Nucleus accumbens (tissue), 56 donors: Measurements from ENCODE around the gene MPZL2.
"Not testable (repeated sequence)": the region's sequence is repeated elsewhere in the genome, so short reads cannot be mapped to it uniquely, and the experiment has no call there.

Experiments
- DNase-seq, 56 donors: peaks; one replicate each; lab custom pipeline; 2025; lab: John Stamatoyannopoulos, UW

MPZL2 gene

DNA sequence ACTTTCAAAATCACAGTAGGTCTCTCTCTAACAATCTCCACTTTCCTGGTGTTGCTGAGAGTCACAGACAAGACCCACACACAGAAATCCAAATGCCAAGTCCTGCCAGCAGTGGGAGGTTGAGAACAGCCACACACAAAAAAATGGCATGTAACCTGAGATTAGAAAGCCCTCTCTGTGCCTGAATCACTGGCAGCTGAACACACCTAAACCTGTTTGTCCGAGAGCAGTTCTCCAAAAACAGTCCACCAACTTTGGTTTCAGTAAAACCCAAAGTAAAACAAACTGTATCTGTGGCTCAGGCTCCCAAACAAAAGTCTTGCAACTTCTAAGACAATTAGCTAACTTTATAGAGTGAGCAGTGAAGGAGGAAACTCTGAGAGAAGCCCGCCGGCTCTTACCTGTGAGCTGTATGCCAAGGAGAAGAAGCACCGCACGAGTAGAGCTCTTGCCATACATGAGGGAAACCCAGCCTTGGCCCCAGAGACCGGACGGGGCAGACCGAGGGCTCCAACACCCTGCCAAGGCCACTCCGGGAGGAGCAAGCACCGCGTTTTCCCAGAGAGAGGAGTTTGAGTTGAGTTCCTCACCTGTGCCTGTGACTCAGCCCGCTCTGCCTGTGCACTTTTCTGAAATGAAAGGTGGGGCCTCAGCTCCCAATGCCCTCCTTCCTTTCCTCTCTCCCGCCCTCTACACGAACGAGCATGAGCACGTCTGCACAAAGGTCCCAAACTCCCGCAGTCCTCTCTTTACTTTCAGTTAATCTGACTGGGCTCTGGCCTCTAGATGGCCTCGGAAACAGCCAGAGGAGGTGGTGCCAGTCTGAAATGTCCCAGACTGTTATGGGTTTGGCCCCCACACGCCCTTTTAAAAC, at the start of gene MPZL2:
TSS of gene MPZL2 (minus strand) at position 603 of the 874 bp plus-strand sequence. CDS start at position 459, 144 bp downstream.
- DNase-seq: no peak

DNA sequence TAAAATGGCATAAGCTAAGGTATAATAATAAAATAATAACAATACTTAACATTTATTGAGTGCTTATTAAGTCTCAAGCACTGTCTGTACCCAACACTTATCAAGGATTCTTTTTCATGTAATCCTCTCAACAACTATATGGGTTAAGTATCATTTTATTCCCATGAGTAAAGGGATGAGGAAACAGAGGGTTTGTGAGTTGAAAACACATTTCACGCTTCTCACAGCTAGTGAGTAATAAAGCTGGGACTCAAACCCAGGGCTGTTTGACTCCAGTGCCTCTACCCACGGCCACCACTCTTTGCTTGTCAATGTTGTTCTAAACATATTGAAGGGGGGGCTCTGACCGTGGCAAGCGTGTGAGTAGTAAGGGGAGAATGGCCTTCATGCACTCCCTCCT, 49.1 kb upstream of the MPZL2 start:
- DNase-seq: no peak

DNA sequence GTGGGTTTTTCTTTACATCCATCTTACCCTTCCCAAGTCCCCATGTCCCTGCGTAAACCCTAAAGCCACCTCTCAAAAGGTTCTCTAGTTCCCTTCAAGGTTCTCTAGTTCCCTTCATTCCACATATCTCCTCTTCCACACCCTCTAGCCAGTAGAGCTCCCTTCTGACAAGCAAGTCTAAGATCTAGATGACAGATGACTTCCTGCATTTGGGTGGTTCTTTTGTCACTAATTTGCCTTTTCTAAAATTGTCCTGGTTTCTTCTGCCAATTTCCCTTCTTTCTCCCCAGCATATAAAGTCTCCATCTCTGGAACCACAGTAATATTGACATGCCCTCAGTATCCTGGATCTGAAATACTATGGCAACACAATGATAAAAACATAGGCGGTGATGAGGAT, 48.2 kb upstream of the MPZL2 start:
- no peak for DNase-seq

- no peak for DNase-seq
Measured at GRCh38 chr11:118311518-118311917, 47.4 kb upstream of the MPZL2 start.

DNA sequence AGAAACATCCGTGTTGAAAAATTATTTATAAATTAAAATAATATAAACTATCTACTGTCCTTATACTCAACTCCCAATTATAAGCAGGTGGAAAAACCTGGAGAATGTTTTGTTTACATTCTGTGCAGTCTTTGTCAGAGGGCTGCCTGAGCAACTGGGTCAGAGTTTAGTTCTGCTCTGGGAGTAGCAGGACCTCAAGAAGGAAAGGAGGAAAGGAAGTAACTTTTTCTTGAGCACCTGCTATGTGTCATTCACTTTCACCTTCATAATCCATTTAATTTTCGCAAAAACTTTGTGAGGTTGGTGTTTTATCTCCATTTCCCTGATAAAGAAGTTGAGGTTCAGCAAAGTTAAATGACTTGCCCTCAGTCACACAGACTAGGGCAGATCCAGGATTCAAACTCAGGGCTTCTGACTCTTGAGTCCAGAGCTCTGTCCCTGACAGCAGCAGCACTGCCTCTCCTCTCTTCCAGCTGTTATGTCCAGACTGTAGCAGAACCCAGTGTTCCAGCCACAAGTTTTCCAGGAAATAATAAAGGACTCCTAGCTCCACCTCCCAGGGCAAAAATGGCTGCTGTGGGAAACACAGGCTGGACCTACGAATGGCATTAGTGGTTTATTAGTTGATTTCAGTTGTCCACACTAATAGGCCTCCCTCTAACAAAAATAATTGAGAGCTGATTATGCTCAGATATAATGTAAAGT, 46.8 kb upstream of the MPZL2 start:
- no peak for DNase-seq

DNA sequence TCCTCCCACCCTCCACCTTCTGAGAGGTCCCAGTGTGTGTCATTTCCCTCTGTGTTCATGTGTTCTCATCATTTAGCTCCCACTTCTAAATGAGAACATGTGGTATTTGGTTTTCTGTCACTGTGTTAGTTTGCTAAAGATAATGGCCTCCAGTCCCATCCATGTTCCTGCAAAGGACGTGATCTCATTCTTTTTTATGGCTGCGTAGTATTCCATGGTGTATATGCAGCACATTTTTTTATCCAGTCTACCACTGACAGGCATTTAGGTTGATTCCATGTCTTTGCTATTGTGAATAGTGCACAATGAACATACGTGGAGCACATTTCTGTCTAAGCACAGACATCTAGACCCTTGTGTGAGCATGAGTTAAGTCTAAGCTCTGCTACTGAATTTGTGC, 46.2 kb upstream of the MPZL2 start:
- DNase-seq: no peak

GRCh38 chr11:118308995-118309528, 45.0 kb upstream of the MPZL2 start:
- not testable (repeated sequence) for DNase-seq

DNA sequence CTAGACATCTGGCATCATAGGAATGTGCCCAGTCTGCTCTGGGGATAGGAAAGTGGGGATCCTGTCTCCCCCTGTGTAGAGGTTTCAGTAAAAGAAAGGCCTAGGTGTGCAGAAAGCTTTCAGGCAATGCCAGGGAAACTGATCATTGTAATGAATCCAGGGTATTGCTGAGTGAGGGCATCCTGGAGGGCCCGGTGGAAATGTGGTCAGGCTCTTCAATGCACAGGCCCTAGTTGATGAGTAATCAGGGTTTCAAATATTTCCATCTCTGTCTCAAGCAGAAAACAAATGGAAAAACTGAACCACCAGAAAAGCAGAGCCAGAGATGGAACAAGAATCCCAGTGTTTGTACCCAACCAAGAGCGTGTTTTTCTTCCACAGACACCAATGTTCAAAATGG, 42.5 kb upstream of the MPZL2 start:
- DNase-seq: no peak

GRCh38 chr11:118305726-118306125, 41.6 kb upstream of the MPZL2 start:
- DNase-seq: no peak

DNA sequence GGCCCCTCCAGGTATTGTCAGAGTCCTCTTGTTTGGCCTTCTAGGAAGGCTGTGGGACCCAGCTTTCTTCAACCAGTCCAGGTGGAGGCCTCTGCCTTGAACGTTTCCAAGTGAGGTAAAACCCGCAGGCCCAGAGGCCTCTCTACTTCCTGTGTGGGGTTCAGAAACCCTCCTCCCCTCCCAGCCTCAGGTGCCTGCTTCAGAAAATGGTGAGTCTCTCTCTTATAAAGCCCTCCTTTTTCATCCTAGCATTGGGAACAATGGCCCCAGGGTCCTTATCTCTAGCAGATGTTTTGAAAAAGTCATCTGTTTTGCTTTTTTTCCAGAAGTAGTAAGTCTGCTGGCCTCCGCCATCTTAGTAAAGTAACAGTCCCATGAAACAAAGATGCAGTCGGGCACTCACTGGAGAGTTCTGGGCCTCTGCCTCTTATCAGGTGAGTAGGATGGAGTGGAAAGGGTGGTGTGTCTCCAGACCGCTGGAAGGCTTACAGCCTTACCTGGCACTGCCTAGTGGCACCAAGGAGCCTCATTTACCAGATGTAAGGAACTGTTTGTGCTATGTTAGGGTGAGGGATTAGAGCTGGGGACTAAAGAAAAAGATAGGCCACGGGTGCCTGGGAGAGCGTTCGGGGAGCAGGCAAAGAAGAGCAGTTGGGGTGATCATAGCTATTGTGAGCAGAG, 40.6 kb upstream of the MPZL2 start, which contains the start of gene CD3E:
TSS of gene CD3E (plus strand) at position 163 of the 681 bp plus-strand sequence. CDS start at position 386, 223 bp downstream.
- no peak for DNase-seq

DNA sequence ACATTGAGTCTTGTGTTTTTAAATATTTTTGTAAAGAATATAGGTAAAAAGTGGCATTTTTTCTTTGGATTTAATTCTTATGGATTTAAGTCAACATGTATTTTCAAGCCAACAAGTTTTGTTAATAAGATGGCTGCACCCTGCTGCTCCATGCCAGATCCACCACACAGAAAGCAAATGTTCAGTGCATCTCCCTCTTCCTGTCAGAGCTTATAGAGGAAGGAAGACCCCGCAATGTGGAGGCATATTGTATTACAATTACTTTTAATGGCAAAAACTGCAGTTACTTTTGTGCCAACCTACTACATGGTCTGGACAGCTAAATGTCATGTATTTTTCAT, 40.1 kb upstream of the MPZL2 start:
- DNase-seq: no peak

DNA sequence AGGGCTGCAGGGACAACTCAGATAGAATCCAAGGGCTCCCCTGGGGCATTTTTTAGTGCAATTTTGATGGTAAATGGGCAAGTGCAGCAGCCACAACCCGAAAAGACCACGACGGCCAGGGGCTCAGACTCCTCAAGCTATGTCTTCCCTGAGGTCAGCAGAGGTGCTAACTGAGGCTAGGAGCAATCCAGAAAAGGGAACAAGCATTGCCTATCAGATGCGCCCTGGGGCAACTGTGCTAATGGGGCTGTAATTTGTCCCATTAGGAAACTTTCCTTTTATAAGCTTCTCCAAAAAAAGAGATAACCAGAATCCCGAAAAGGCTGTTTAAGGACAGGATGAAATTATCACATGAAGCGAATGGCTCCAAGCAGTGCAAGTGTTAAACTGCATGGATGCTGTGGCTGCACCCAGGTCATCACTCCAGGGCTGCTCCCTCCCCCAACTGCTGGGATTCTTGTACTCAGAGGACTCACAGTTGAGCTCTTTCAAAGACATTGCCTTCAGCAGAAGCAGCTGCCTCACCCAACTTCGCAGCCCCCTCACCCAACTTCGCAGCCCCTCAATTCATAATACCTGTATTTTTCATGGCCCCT, 37.6 kb upstream of the MPZL2 start:
- no peak for DNase-seq

- peak in 1 of 56 donors; percentile 7 for DNase-seq
Measured at GRCh38 chr11:118295815-118296454, 31.8 kb upstream of the MPZL2 start.

- no peak for DNase-seq
Measured at GRCh38 chr11:118295199-118295598, 31.1 kb upstream of the MPZL2 start.

- no peak for DNase-seq
Measured at GRCh38 chr11:118294053-118294452, 30.0 kb upstream of the MPZL2 start.

DNA sequence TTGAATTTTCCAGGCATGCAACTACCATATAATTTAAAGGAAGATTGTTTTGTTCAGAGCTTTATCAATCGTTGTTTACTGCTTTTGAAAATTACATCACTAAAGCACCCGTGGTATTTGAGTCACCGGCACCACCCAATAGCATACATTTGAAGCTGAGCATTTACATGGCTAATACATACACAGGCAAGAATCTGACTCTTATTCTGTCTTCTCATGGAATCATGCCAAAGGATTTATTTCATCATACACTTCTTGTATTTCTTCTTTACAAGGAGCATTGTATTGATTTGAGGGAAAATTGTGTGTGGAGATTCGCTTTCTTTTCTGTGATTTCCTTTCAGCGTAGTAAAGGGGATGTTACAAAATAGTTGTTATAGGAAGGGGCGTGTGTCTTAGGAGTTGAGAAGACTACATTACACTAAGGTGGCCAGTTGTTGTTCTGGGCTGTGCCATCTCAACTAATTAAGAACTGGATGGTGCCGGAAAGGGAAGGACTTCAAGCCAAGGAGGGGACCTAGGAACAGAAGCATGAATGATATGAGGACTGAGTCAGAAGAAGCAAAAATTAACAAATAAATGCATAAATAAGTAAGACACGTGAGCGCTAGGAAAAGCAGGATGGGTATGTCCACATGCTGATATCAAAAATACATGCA, 27.5 kb upstream of the MPZL2 start:
- DNase-seq: no peak

- peak in 2 of 56 donors; percentile 6 to 12 for DNase-seq
Measured at GRCh38 chr11:118290923-118291322, 26.8 kb upstream of the MPZL2 start.

- DNase-seq: no peak
Measured at GRCh38 chr11:118289401-118289800, 25.3 kb upstream of the MPZL2 start.

GRCh38 chr11:118287006-118287405, 22.9 kb upstream of the MPZL2 start:
- DNase-seq: no peak

DNA sequence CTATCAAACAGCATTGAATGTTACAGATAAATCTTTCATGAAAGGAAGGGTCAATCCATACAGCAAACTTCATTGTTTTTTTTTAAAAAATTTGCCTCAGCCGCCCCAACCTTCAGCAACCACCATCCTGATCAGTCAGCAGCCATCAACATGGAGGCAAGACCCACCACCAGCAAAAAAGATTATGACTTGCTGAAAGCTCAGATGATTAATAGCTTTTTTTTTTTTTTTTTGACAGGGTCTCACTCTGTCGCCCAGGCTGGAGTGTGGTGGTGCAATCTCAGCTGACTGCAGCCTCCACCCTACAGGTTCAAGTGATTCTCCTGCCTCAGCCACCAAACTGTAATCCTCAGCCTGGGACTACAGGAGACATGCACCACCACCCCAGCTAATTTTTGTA, 22.4 kb upstream of the MPZL2 start:
- no peak for DNase-seq
